Retinal pigment epithelial cell (primary cell): ENCODE data around the gene FBXL7.

ENCODE experiments used
- DNase-seq: peaks from one replicate; pipeline ENCODE4 v3.0.0-alpha.2; 2010; ENCODE audit warnings: low read depth
- H3K4me3 ChIP-seq: 2 replicates; pipeline ENCODE4 v1.5.1; 2011; ENCODE audit warnings: mild to moderate bottlenecking, low read length, control low read depth, moderate library complexity
- TF ChIP-seq, protein P1 (sequence below): conservative IDR thresholded peaks from 2 replicates; pipeline ENCODE4 v1.5.1; 2011; ENCODE audit warnings: low read depth, low read length, control low read depth, inconsistent platforms

Gene FBXL7

DNA sequence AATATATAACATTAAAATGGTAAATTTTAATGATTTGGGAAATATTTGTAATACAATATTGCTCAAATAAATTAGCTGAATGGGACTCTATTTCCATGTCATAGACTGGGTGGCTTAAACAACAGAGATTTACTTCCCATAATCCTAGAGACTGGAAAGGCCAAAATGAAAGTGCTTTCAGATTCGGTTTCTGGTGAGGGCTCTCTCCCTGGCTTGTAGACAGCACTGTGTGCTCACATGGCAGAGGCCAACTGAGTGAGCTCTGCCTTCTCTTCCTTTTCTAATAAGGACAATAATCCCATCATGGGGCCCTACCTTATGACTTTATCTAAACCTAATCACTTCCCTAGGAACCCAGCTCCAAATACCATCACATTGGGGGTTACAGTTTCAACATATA lies 483.4 kb downstream of the FBXL7 start:
- TF ChIP-seq, protein P1, sequence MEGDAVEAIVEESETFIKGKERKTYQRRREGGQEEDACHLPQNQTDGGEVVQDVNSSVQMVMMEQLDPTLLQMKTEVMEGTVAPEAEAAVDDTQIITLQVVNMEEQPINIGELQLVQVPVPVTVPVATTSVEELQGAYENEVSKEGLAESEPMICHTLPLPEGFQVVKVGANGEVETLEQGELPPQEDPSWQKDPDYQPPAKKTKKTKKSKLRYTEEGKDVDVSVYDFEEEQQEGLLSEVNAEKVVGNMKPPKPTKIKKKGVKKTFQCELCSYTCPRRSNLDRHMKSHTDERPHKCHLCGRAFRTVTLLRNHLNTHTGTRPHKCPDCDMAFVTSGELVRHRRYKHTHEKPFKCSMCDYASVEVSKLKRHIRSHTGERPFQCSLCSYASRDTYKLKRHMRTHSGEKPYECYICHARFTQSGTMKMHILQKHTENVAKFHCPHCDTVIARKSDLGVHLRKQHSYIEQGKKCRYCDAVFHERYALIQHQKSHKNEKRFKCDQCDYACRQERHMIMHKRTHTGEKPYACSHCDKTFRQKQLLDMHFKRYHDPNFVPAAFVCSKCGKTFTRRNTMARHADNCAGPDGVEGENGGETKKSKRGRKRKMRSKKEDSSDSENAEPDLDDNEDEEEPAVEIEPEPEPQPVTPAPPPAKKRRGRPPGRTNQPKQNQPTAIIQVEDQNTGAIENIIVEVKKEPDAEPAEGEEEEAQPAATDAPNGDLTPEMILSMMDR = no peak
- H3K4me3 ChIP-seq = no peak overlapping the region
- no peak for DNase-seq
